ENCODE data around the gene LRRC56.

- no peak for TF ChIP-seq SOX5 (CRISPR knock-in tag; IDR thresholded peaks at IDR 0.05; ENCODE audit: borderline replicate concordance)
- no peak for TF ChIP-seq MAFF (IDR thresholded peaks at IDR 0.05; ENCODE audit: low read depth, low read length)
- TF ChIP-seq ZNF878 (CRISPR knock-in tag; IDR thresholded peaks at IDR 0.05), result no peak
Measured at GRCh38 chr11:488062-488461, 49.3 kb upstream of the LRRC56 start.
